Measurements from ENCODE around the gene HYPK. TPM values are rescaled to one million over a fixed set of nuclear protein-coding genes. Genes with fewer than 3 reads are reported as not detected.

Gene HYPK
- total RNA-seq, 1 experiment from 2014 or later: 20.6 TPM

- Histone ChIP-seq H3K9ac (ENCODE audit: low read length) (no peak overlapping the region), H3K27me3 (ENCODE audit: insufficient read depth, low read length) (no peaks in the 10 kb centered on the region), H3K4me1 (ENCODE audit: control insufficient read depth in 1 of 2, insufficient read depth in 2 of 2, low read length in 2 of 2) (peaks cover 9 to 17% of the 10 kb centered on the region in 2 experiments), H2AFZ (ENCODE audit: low read depth, low read length, poor library complexity, severe bottlenecking) (no peak overlapping the region), H3K36me3 (ENCODE audit: control insufficient read depth in 1 of 2, insufficient read depth in 2 of 2, low read length in 2 of 2) (peaks cover 43 to 47% of the 10 kb centered on the region in 2 experiments), H3K79me2 (ENCODE audit: insufficient read depth, low read length) (no peaks in the 10 kb centered on the region; the same call in 1 of the 2 replicates), H3K4me3 (replicated peaks in 1 of 2; ENCODE audit: low read depth in 1 of 2, low read length in 2 of 2) (no peak overlapping the region), H3K9me2 (ENCODE audit: insufficient read depth) (no peaks in the 10 kb centered on the region), H3K27ac (ENCODE audit: low read depth, low read length) (no peak overlapping the region), H3K9me3 (ENCODE audit: control insufficient read depth in 1 of 2, insufficient read depth in 1 of 2, low read depth in 1 of 2, low read length in 2 of 2) (no peaks in the 10 kb centered on the region), H4K20me1 (ENCODE audit: insufficient read depth) (peaks cover 11% of the 10 kb centered on the region; the same call in 1 of the 2 replicates), H3K4me2 (ENCODE audit: low read length) (no peak overlapping the region)
- RAD21 ChIA-PET (ENCODE audit: low non-redundant PET in 1 of 2, low total read pairs in 2 of 2, uncharacterized antibody in 2 of 2, unreplicated experiment in 2 of 2): interaction anchor here in 1 of 2 experiments (0.8 kb wide), 1 partner anchor 26 kb away, joined by 5 read pairs; the partner anchor contains the start of gene PDIA3
- POLR2A ChIA-PET: interaction anchor here (1.1 kb wide), 1 partner anchor 15 kb away, joined by 3 read pairs; no protein-coding TSS in a partner anchor
- TF ChIP-seq POLR2A (IDR thresholded peaks at IDR 0.05; ENCODE audit: borderline replicate concordance, extremely low read depth, insufficient read depth, insufficient read length) (no peak), ZNF274 (IDR thresholded peaks at IDR 0.05; ENCODE audit: low read depth, low read length) (no peak)
- intact Hi-C loops (cut with micrococcal nuclease): loop anchor here (10.0 kb wide), 1 partner anchor 327 kb away; no protein-coding TSS in a partner anchor
- CTCF ChIA-PET: no interaction called here
- BruUV-seq (replicated peaks): no TSS peak
- no peak for DNase-seq (ENCODE audit: low read depth, low spot score)
- ATAC-seq: no peak
Observed at GRCh38 chr15:43771816-43772215, 28.6 kb upstream of the HYPK start.

DNA sequence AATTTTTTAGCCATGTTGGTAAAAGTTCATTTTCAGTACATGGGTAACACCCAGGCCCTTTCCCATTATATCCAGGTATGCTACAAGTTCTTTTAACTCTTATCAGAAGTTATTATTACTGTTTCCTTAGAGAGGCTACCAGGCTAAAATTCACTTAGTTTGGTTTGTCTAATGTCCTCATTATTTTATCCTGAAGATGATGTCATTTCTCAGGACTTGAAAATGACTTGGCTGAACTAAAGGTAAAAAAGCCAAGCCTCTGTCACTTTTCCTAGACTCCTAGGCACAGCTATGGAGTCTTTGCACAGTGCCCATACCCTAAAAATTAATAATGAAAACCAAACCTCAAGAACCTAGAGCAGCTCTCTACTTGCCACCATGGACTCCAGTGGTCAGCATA lies 27.8 kb upstream of the HYPK start:
- H4K20me1 ChIP-seq (ENCODE audit: insufficient read depth): peaks cover 11% of the 10 kb centered on the region; the same call in 1 of the 2 replicates
- no peak overlapping the region for H3K4me3 ChIP-seq (replicated peaks in 1 of 2; ENCODE audit: low read depth in 1 of 2, low read length in 2 of 2)
- peaks cover 9 to 24% of the 10 kb centered on the region in 2 experiments for H3K4me1 ChIP-seq (ENCODE audit: control insufficient read depth in 1 of 2, insufficient read depth in 2 of 2, low read length in 2 of 2)
- no peak overlapping the region for H3K9ac ChIP-seq (ENCODE audit: low read length)
- H3K27ac ChIP-seq (ENCODE audit: low read depth, low read length): no peak overlapping the region
- H3K4me2 ChIP-seq (ENCODE audit: low read length): no peak overlapping the region
- TF ChIP-seq, protein P1, sequence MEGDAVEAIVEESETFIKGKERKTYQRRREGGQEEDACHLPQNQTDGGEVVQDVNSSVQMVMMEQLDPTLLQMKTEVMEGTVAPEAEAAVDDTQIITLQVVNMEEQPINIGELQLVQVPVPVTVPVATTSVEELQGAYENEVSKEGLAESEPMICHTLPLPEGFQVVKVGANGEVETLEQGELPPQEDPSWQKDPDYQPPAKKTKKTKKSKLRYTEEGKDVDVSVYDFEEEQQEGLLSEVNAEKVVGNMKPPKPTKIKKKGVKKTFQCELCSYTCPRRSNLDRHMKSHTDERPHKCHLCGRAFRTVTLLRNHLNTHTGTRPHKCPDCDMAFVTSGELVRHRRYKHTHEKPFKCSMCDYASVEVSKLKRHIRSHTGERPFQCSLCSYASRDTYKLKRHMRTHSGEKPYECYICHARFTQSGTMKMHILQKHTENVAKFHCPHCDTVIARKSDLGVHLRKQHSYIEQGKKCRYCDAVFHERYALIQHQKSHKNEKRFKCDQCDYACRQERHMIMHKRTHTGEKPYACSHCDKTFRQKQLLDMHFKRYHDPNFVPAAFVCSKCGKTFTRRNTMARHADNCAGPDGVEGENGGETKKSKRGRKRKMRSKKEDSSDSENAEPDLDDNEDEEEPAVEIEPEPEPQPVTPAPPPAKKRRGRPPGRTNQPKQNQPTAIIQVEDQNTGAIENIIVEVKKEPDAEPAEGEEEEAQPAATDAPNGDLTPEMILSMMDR (IDR thresholded peaks at IDR 0.05 in 2 of 3, conservative IDR thresholded peaks at IDR 0.05 in 1 of 3; ENCODE audit: borderline replicate concordance in 1 of 3, insufficient read depth in 1 of 3, low read depth in 2 of 3, low read length in 2 of 3): no peak
- no peaks in the 10 kb centered on the region for H3K27me3 ChIP-seq (ENCODE audit: insufficient read depth, low read length)
- CTCF ChIA-PET: no interaction called here
- intact Hi-C loops (cut with micrococcal nuclease): loop anchor here (10.0 kb wide), 1 partner anchor 328 kb away; no protein-coding TSS in a partner anchor
- DNase-seq (ENCODE audit: low read depth, low spot score) (no peak), ATAC-seq (no peak)
- RAD21 ChIA-PET (ENCODE audit: low non-redundant PET in 1 of 2, low total read pairs in 2 of 2, uncharacterized antibody in 2 of 2, unreplicated experiment in 2 of 2): no interaction called here
- no TSS peak for BruUV-seq (replicated peaks)
- H3K9me2 ChIP-seq (ENCODE audit: insufficient read depth): no peaks in the 10 kb centered on the region
- H3K79me2 ChIP-seq (ENCODE audit: insufficient read depth, low read length): no peaks in the 10 kb centered on the region; the same call in 1 of the 2 replicates
- no peaks in the 10 kb centered on the region for H3K9me3 ChIP-seq (ENCODE audit: control insufficient read depth in 1 of 2, insufficient read depth in 1 of 2, low read depth in 1 of 2, low read length in 2 of 2)
- POLR2A ChIA-PET: no interaction called here
- no peak overlapping the region for H2AFZ ChIP-seq (ENCODE audit: low read depth, low read length, poor library complexity, severe bottlenecking)
- peaks cover 40 to 45% of the 10 kb centered on the region in 2 experiments for H3K36me3 ChIP-seq (ENCODE audit: control insufficient read depth in 1 of 2, insufficient read depth in 2 of 2, low read length in 2 of 2)

Measured in HCT116 (cell line).